Bone marrow (tissue), 2 donors: ENCODE measurements around the gene RRAS2.
A peak's percentile ranks its signal among the peaks of the same experiment; 100 is the strongest.
"Not testable (repeated sequence)": the region's sequence is repeated elsewhere in the genome, so short reads cannot be mapped to it uniquely, and the experiment has no call there.

Experiments
- DNase-seq, 2 donors: peaks; one replicate each; lab custom pipeline; 2025; lab: John Stamatoyannopoulos, UW

Gene RRAS2

DNA sequence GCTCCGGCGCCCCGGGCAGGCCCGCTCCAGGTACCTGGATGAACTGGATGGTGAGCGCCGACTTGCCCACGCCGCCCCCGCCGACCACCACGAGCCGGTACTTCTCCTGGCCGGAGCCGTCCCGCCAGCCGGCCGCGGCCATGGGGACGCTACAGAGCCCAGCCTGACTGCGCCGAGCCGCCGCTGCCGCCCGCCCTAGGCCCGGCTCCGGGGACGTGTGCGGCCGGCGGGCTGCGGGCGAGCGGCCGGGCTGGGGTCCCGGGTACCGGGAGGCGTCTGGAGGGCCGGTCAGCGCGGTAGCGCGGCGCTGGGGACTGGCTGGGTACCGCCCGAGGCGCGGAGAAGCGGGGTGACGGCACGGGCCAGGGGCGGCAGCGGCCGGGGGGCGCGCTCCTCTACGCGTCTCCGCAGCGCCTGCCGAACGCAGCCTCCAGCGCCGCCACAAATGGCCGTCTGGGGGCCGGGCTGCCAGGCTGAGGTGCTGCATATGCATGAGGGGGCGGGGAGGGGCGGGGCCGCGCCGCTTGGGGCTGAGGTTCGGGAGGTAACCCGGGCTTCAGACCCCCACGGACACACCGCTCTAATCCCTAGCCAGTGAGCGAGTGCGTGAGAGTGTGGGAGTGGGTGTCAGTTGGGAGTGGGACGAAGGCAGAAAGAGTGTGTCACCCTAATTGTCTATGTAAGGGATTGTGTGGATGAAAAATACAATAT, at the start of gene RRAS2:
Gene RRAS2 (minus strand): TSS at position 455 of the 711 bp plus-strand sequence. CDS start 313 bp downstream, at position 142.
- DNase-seq, result peak in 1 of 2 donors; percentile 76

GRCh38 chr11:14408612-14409011, 49.6 kb upstream of the RRAS2 start:
- DNase-seq, result no peak

GRCh38 chr11:14406116-14406515, 47.1 kb upstream of the RRAS2 start:
- DNase-seq, result not testable (repeated sequence)

DNA sequence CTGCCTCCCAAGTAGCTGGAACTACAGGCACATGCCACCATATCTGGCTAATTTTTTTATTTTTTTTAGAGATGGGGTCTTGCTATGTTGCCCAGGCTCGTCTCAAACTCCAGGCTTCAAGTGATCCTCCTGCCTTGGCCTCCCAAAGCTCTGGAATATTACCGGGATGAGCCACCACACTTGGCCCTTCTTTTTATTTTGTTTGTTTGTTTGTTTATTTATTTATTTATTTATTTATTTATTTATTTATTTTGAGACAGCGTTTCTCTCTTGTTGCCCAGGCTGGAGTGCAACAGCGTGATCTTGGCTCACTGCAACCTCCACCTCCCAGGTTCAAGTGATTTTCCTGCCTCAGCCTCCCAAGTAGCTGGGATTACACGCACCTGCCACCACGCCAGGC, 44.5 kb upstream of the RRAS2 start:
- DNase-seq, result not testable (repeated sequence)

- DNase-seq, result no peak
Measured at GRCh38 chr11:14399087-14399486, 40.1 kb upstream of the RRAS2 start.

DNA sequence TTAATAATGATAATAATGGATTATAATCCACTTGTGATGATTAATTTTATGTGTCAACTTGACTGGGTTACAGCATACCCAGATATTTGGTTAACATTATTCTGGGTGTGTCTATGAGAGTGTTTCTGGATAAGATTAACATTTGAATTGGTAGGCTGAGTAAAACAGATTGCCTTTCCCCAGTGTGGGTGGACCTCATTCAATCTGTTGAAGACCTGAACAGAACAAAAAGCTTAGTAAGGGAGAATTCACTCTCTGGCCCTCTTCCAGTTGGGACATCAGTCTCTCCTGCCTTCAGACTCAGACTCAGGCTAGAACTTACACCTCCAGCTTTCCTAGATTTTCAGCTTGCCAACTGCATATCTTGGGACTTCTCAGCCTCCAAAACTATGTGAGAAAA, 37.3 kb upstream of the RRAS2 start:
- no peak for DNase-seq

DNA sequence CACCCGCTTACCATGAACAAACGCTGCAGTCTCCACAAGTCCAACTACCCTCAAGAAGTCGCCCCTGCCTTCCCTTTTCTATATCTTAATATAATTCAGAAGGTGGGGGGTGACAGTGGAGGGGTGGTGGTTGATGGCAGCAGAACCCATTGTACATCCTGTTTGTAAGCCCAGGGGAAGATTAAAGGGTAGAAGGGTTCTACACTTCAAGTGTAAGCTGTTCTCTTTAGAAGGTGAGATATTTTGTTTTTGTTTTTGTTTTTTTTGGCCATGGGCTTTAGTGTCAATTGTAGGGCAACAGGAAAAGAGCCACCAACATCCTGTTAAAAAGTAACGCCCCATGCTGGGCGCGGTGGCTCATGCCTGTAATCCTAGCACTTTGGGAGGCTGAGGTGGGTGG, 34.9 kb upstream of the RRAS2 start:
- no peak for DNase-seq

DNA sequence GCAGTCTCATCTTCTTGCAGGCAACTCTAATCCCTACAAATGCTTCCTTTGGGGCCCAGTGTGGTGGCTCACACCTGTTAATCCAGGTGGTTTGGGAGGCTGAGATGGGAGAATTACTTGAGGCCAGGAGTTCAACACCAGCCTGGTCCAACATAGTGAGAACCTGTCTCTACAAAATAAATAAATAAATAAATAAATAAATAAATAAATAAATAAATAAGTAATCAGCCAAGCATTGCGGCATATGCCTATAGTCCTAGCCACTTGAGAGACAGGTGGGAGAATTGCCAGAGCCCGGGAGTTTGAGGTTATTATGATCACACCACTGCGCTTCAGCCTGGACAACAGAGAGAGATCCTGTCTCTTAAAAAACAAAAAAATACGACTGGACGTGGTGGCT, 34.1 kb upstream of the RRAS2 start:
- DNase-seq, result no peak

- DNase-seq, result no peak
Measured at GRCh38 chr11:14390669-14391068, 31.7 kb upstream of the RRAS2 start.

DNA sequence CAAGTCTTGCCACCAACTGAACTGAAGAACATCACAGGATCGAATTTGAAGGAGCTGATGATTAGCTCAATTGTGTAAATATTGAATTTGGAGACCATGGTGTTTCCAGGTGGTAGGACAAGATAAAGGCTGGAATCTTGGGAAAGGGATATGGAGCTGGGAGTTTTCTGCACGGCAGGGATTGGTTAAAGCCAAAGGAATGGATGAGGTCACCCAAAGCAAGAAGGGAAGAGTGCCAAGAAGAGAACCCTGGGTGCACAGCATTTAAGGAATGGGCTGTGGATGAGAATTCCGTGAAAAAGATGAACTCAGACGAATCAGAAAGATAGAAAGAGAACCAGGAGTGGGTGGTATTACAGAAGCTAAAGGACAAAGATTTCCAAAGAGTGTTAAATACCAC, 29.4 kb upstream of the RRAS2 start:
- DNase-seq, result no peak

- no peak for DNase-seq
Measured at GRCh38 chr11:14386895-14387480, 28.0 kb upstream of the RRAS2 start.

GRCh38 chr11:14386081-14386480, 27.1 kb upstream of the RRAS2 start:
- no peak for DNase-seq

- no peak for DNase-seq
Measured at GRCh38 chr11:14384338-14384737, 25.4 kb upstream of the RRAS2 start.

- DNase-seq, result no peak
Measured at GRCh38 chr11:14381968-14382367, 23.0 kb upstream of the RRAS2 start.

- no peak for DNase-seq
Measured at GRCh38 chr11:14380947-14381561, 22.1 kb upstream of the RRAS2 start.

- DNase-seq, result no peak
Measured at GRCh38 chr11:14380125-14380936, 21.3 kb upstream of the RRAS2 start.

GRCh38 chr11:14378171-14378570, 19.2 kb upstream of the RRAS2 start:
- DNase-seq, result no peak

DNA sequence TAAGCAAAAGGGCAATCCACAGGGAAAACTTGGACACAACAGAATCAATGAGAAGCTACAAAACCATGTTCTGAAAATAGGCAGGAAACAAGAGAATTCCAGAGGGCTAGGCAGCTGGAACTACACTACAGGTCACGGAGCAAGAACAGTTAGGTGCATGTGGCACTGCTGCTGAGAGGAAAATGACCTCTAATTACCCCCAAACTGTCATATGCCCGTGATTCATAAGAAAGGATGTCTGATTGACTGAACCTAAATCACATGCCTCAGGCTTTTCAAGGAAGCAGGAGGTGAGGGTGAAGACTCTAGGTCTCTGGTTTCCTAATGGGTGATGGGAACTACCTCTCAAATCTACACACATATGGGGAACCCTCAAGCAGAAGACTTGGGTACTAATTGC, 17.9 kb upstream of the RRAS2 start:
- DNase-seq, result no peak

DNA sequence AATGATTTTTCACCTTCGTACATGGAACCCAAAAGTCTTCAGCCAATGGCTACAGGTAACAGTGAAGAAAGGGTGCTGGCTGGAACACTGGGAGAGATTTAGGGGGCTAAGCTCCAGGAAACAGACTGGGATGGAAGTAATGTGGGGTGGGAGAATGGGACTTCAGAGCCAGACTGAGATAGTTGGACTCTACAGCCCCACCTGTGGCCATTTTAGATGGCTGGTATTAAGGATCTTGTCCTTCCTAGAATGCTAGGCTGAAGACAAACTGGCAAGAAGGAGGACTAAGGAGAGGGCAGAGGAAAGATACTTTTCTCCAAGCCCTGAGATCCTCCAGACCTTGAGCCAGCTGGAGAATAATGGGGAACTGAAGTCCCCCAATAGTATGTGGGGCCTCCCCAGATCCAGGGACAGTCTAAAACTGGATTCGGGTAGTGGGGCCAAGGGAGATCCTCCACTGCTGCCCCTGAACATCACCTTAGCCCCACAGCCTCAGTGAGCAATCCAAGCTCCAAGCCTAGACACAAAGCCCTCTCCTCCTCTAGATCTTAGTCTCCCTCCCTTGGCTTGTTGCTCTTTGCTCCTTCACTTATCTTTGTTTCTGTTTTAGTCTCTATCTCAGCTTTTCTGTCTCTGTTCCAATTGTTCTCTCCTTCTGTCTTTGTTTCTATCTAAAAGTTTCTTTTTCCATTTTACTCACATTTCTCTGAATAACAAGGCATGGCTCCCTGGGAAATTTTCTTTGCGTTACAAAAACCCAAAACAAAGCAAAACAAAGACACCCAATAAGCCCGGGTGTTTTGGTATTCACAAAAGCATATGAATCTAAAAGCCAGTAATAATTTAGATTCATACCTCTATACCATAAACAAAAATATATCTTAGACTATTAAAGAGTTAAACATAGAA, 16.2 kb upstream of the RRAS2 start:
- no peak for DNase-seq

DNA sequence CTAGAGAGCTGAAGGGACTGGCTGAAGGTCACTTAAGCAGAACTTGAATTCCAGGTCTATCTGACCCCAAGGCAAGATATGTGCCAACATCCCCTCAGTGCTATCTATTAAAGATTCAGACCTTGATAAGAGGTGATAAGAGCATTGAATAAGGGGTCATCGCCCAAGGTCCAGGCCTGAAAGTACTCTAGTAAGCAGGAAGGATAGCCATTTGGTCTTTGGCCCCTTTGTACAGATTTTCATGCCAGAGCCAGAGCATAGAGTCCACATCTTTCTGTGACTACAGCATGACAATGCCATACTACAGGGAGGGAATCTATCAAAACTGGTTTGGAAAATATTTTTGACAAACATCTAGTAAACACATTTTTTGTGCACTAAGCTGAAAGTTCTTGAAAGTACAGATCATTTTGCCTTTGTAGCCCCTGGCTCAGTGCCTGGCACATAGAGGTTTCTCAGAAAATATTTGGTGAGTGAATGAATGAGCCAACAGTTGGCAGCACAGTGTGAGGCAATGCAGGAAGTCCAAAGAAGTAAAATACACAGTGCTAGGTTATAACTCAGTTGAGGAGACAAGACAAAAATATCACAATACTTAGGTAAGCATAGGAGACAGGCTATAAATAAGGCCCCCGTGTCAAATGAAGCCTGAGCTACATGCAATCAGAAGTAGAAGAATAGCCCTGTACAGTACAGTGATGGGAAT, 15.1 kb upstream of the RRAS2 start:
- no peak for DNase-seq

DNA sequence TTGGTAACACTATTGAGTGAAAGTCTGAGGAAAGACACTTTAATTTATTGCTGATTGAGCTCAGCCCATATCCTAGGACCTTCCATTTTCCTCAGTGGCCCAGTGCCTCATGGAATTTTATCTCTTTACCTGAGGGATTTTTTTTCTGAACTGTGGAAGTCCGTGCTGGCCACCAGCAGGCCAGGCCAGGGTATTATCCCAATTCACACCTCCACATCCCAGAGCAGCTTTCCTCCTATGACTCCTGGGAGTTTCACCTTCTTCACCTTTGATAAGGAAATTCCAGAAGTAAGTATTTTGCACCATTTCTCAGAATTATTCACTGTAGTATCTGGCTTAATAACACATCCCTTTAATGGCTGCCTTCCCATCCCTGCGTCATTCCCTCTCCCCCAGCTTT, 13.0 kb upstream of the RRAS2 start:
- DNase-seq, result no peak
